ENCODE data around the gene TCL1B.

GRCh38 chr14:95691591-95691990 lies 5.4 kb downstream of the TCL1B start:
- TF ChIP-seq, protein P1, sequence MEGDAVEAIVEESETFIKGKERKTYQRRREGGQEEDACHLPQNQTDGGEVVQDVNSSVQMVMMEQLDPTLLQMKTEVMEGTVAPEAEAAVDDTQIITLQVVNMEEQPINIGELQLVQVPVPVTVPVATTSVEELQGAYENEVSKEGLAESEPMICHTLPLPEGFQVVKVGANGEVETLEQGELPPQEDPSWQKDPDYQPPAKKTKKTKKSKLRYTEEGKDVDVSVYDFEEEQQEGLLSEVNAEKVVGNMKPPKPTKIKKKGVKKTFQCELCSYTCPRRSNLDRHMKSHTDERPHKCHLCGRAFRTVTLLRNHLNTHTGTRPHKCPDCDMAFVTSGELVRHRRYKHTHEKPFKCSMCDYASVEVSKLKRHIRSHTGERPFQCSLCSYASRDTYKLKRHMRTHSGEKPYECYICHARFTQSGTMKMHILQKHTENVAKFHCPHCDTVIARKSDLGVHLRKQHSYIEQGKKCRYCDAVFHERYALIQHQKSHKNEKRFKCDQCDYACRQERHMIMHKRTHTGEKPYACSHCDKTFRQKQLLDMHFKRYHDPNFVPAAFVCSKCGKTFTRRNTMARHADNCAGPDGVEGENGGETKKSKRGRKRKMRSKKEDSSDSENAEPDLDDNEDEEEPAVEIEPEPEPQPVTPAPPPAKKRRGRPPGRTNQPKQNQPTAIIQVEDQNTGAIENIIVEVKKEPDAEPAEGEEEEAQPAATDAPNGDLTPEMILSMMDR (IDR thresholded peaks at IDR 0.05; ENCODE audit: insufficient read depth, low read depth, low read length): no peak
- TF ChIP-seq EZH2 (IDR thresholded peaks at IDR 0.05; ENCODE audit: insufficient read depth, low read length): no peak

Data from astrocyte (in vitro differentiated cells and primary cell).